ENCODE results near the gene RBCK1. TPM values are rescaled to one million over a fixed set of nuclear protein-coding genes. Genes with fewer than 3 reads are reported as not detected.

Gene RBCK1
- total and polyA plus RNA-seq, 12 donors = 55.2 to 339 (median 128) TPM

DNA sequence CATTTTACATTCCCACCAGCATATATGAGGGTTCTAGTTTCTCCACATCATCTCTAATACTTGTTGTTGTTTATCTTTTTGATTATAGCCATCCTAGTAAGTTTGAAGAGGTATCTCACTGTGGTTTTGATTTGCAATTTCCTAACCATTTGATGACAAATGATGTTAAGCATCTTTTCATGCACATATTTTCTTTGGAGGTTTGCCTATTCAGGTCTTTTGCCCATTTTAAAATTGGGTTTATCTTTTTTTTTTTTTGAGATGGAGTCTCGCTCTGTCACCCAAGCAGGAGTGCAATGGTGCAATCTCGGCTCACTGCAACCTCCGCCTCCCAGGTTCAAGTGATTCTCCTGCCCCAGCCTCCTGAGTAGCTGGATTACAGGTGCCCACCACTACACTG lies 4.0 kb downstream of the RBCK1 start:
- 84 to 98% (median 94%) methylated on average over 3 of the region's 3 CpGs for WGBS, 4 donors
- peaks cover 0 to 15% of the 10 kb centered on the region in 2 donors for H3K36me3 ChIP-seq (replicated peaks in 1 of 2)
- H3K27ac ChIP-seq = no peak overlapping the region
- H3K4me1 ChIP-seq (replicated peaks in 1 of 2) = peaks cover 14 to 31% of the 10 kb centered on the region in 2 donors
- no peak overlapping the region for H3K4me3 ChIP-seq
- intact Hi-C loops (cut with DNase I) = no loop called here
- H3K9me3 ChIP-seq (replicated peaks in 1 of 3) = no peaks in the 10 kb centered on the region
- no peak for DNase-seq
- no peaks in the 10 kb centered on the region for H3K27me3 ChIP-seq
- TF ChIP-seq, protein P1, sequence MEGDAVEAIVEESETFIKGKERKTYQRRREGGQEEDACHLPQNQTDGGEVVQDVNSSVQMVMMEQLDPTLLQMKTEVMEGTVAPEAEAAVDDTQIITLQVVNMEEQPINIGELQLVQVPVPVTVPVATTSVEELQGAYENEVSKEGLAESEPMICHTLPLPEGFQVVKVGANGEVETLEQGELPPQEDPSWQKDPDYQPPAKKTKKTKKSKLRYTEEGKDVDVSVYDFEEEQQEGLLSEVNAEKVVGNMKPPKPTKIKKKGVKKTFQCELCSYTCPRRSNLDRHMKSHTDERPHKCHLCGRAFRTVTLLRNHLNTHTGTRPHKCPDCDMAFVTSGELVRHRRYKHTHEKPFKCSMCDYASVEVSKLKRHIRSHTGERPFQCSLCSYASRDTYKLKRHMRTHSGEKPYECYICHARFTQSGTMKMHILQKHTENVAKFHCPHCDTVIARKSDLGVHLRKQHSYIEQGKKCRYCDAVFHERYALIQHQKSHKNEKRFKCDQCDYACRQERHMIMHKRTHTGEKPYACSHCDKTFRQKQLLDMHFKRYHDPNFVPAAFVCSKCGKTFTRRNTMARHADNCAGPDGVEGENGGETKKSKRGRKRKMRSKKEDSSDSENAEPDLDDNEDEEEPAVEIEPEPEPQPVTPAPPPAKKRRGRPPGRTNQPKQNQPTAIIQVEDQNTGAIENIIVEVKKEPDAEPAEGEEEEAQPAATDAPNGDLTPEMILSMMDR (IDR thresholded peaks at IDR 0.05) = no peak
- TF ChIP-seq POLR2A (IDR thresholded peaks at IDR 0.05) = no peak

DNA sequence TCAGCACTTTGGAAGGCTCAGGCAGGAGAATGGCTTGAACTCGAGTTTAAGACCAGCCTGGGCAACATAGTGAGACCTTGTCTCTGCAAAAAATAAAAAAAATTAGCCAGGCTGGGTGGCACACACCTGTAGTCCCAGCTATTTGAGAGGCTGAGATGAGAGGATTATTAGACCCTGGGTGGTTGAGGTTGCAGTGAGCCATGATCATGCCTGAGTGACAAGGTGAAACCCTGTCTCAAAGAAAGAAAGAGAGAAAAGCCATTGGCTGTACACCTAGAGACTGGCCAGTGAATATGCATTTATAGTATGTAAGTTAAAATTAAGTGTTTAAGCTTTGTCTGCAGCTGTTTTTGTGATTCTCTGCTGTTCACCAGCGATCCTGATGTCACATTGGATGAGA lies 6.1 kb downstream of the RBCK1 start:
- 90 to 94% (median 92%) methylated on average over 2 of the region's 2 CpGs for WGBS, 4 donors
- Histone ChIP-seq H3K9me3 (replicated peaks in 1 of 3) (no peaks in the 10 kb centered on the region), H3K27me3 (no peaks in the 10 kb centered on the region), H3K4me1 (replicated peaks in 1 of 2) (peaks cover 20 to 34% of the 10 kb centered on the region in 2 donors), H3K27ac (no peak overlapping the region), H3K36me3 (replicated peaks in 1 of 2) (peaks cover 0 to 19% of the 10 kb centered on the region in 2 donors), H3K4me3 (no peak overlapping the region)
- intact Hi-C loops (cut with DNase I) = no loop called here
- DNase-seq = no peak
- TF ChIP-seq, protein P1 (IDR thresholded peaks at IDR 0.05) = no peak
- TF ChIP-seq POLR2A (IDR thresholded peaks at IDR 0.05) = no peak

DNA sequence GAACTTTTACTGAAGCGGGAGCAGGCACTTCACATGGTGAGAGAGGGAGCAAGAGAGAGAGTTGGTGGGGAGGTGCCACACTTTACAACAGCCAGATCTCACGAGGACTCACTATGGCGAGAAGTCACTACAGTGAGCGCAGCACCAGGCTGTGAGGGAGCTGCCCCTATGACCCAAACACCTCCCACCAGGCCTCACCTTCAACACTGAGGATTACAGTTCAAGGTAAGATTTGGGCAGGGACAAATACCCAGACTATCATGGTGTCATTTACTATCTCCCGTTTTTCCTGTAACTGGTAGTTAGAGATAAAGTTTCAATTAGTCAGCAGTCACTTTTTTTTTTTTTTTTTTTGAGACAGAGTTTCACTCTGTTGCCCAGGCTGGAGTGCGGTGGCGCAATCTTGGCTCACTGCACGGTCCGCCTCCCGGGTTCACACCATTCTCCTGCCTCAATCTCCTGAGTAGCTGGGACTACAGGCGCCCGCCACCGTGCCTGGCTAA lies 7.8 kb downstream of the RBCK1 start:
- no peaks in the 10 kb centered on the region for H3K9me3 ChIP-seq (replicated peaks in 1 of 3)
- peaks cover 11 to 26% of the 10 kb centered on the region in 2 donors for H3K4me1 ChIP-seq (replicated peaks in 1 of 2)
- no peaks in the 10 kb centered on the region for H3K27me3 ChIP-seq
- no peak for TF ChIP-seq POLR2A (IDR thresholded peaks at IDR 0.05)
- TF ChIP-seq, protein P1 (IDR thresholded peaks at IDR 0.05) = no peak
- DNase-seq = peak; percentile 51 to 91 (median 82)
- H3K4me3 ChIP-seq = no peak overlapping the region
- H3K27ac ChIP-seq = peak overlapping the region in 4 of 5 donors; percentile 17 to 85 (median 62)
- intact Hi-C loops (cut with DNase I) = no loop called here
- H3K36me3 ChIP-seq (replicated peaks in 1 of 2) = peaks cover 0 to 26% of the 10 kb centered on the region in 2 donors
- 41 to 65% (median 57%) methylated on average over 13 of the region's 13 CpGs for WGBS, 4 donors

DNA sequence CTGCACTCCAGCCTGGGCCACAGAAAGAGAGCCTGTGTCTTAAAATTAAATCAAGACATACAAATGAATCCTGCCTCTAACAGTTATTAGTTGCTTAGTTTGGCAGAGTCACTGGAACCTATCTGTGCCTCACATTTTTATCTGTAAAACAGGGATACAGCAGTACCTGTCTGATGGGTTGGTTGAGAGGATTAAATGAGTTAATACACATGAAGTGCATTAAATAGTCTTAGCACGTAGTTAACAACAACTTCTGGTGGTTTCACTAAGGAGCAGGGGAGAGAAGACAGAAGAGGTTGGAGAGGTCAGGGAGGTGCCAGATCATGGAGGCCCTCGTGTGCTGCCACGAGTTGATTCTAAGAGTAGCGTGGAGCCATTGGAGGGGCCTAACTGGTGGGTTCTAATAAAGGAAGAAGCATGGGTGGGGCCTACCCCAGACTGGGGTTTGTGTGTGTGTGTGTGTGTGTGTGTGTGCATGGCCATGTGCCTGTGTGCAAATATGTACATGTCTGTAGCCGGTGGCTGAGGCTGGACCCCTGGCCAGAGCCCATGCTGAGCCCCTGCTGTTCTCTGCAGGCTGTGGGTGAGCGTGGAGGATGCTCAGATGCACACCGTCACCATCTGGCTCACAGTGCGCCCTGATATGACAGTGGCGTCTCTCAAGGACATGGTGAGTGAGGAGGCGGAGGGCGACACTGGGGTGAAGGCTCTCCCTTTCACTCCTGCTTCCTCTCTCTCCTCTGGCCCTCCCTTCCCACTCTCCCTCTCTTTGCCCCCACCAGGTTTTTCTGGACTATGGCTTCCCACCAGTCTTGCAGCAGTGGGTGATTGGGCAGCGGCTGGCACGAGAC lies 9.1 kb downstream of the RBCK1 start:
- H3K27me3 ChIP-seq = no peaks in the 10 kb centered on the region
- H3K36me3 ChIP-seq (replicated peaks in 1 of 2) = peaks cover 0 to 32% of the 10 kb centered on the region in 2 donors
- peak overlapping the region in 4 of 5 donors; percentile 48 to 73 (median 64) for H3K27ac ChIP-seq
- TF ChIP-seq, protein P1 (IDR thresholded peaks at IDR 0.05) = no peak
- no peak for TF ChIP-seq POLR2A (IDR thresholded peaks at IDR 0.05)
- H3K9me3 ChIP-seq (replicated peaks in 1 of 3) = no peaks in the 10 kb centered on the region
- peak in 6 of 7 donors; percentile 73 to 89 (median 82) for DNase-seq
- H3K4me1 ChIP-seq (replicated peaks in 1 of 2) = peaks cover 11 to 26% of the 10 kb centered on the region in 2 donors
- WGBS, 4 donors = 44 to 65% (median 53%) methylated on average over 9 to 13 of the region's 13 CpGs
- intact Hi-C loops (cut with DNase I) = no loop called here
- H3K4me3 ChIP-seq = no peak overlapping the region

Data from adrenal gland (tissue), 12 donors.